Prostate gland (tissue), 2 donors: Measurements from ENCODE around the gene GANAB.

ENCODE experiments used
- CTCF ChIP-seq, 4 experiments: fragments of 200-600 bp in 2 of 4; fragments of 450-650 bp in 2 of 4; sonication (generic) in 2 of 4; IDR thresholded peaks; 1 replicate in 3 of 4; 2 replicates in 1 of 4; pipeline ENCODE4 v1.5.1; 2016 to 2019; ENCODE audit warnings: antibody characterized with exemption in 4 of 4, mild to moderate bottlenecking in 2 of 4, moderate library complexity in 2 of 4
- POLR2A ChIP-seq: fragments of 450-650 bp; IDR thresholded peaks from one replicate; pipeline ENCODE4 v1.6.1; 2016; ENCODE audit warnings: antibody characterized with exemption, mild to moderate bottlenecking
- POLR2AphosphoS5 ChIP-seq: sonication (generic); formaldehyde crosslinking; IDR thresholded peaks from one replicate; pipeline ENCODE4 v1.6.1; 2017; ENCODE audit warnings: antibody characterized with exemption

- TF ChIP-seq CTCF (IDR thresholded peaks at IDR 0.05) (no peak), POLR2A (no peak), POLR2AphosphoS5 (no peak)
Measured at GRCh38 chr11:62689421-62690183, 43.2 kb upstream of the GANAB start, which contains the start of gene LRRN4CL.
